HepG2 (cell line): Measurements from ENCODE around the gene KRT33A. TPM values are rescaled to one million over a fixed set of nuclear protein-coding genes. Genes with fewer than 3 reads are reported as not detected.
A peak's percentile ranks its signal among the peaks of the same experiment; 100 is the strongest.

Experiments
- CEBPB ChIP-seq: IDR thresholded peaks from 2 replicates; pipeline ENCODE4 v1.6.1; 2011; ENCODE audit warnings: low read depth, low read length, improper control_type of control experiment, borderline replicate concordance
- KAT2B ChIP-seq: fragments of 150-350 bp; IDR thresholded peaks from 2 replicates; pipeline ENCODE4 v1.6.1; 2014; ENCODE audit warnings: low read depth, low read length, borderline replicate concordance
- KMT2B ChIP-seq: IDR thresholded peaks from 2 replicates; pipeline ENCODE4 v1.6.1; 2016; ENCODE audit warnings: missing genetic modification reagents, missing compliant biosample characterization
- MAF1 ChIP-seq: sonication (generic); formaldehyde crosslinking; IDR thresholded peaks from 2 replicates; pipeline ENCODE4 v1.5.0; 2020; ENCODE audit warnings: missing genetic modification reagents, borderline replicate concordance
- MLLT10 ChIP-seq: sonication (generic); formaldehyde crosslinking; IDR thresholded peaks from 2 replicates; pipeline ENCODE4 v1.4.0; 2020; ENCODE audit warnings: missing genetic modification reagents
- RAD21 ChIP-seq: fragments of 450-650 bp; formaldehyde crosslinking; IDR thresholded peaks from 2 replicates; pipeline ENCODE4 v1.5.0; 2020; ENCODE audit warnings: mild to moderate bottlenecking
- SRSF4 ChIP-seq: fragments of 200-400 bp; formaldehyde crosslinking; IDR thresholded peaks from one replicate; pipeline ENCODE4 v1.6.1; 2018; ENCODE audit warnings: mild to moderate bottlenecking, low read depth, low read length, moderate library complexity; ENCODE audit not compliant: poor library complexity, severe bottlenecking
- STAG1 ChIP-seq: sonication (generic); formaldehyde crosslinking; IDR thresholded peaks from 2 replicates; pipeline ENCODE4 v1.4.0; 2020; ENCODE audit warnings: missing genetic modification reagents
- TOE1 ChIP-seq: sonication (generic); formaldehyde crosslinking; IDR thresholded peaks from 2 replicates; pipeline ENCODE4 v1.4.0; 2020; ENCODE audit warnings: mild to moderate bottlenecking, missing genetic modification reagents
- ZBTB40 ChIP-seq, 2 experiments: fragments of 450-650 bp in 1 of 2; sonication (generic) in 1 of 2; formaldehyde crosslinking in 1 of 2; IDR thresholded peaks; 2 replicates each; pipeline versions ENCODE4 v1.6.1 to v1.8.0; 2016 to 2022; ENCODE audit warnings: antibody characterized with exemption in 1 of 2, mild to moderate bottlenecking in 1 of 2, missing genetic modification reagents in 1 of 2
- ZBTB43 ChIP-seq: sonication (generic); formaldehyde crosslinking; conservative IDR thresholded peaks from 2 replicates; pipeline ENCODE4 v1.4.0; 2020; ENCODE audit warnings: missing genetic modification reagents
- ZFP62 ChIP-seq: sonication (generic); formaldehyde crosslinking; IDR thresholded peaks from 2 replicates; pipeline ENCODE4 v1.4.0; 2020; ENCODE audit warnings: missing genetic modification reagents
- ZKSCAN5 ChIP-seq: sonication (generic); formaldehyde crosslinking; IDR thresholded peaks from 2 replicates; pipeline ENCODE4 v1.5.1; 2020; ENCODE audit warnings: mild to moderate bottlenecking, missing genetic modification reagents
- ZNF12 ChIP-seq: sonication (generic); formaldehyde crosslinking; IDR thresholded peaks from 2 replicates; pipeline ENCODE4 v1.5.0; 2020; ENCODE audit warnings: missing genetic modification reagents
- ZNF354B ChIP-seq: sonication (generic); formaldehyde crosslinking; IDR thresholded peaks from 2 replicates; pipeline ENCODE4 v1.8.0; 2022; ENCODE audit warnings: mild to moderate bottlenecking, missing genetic modification reagents
- ZSCAN29 ChIP-seq: sonication (generic); formaldehyde crosslinking; conservative IDR thresholded peaks from 2 replicates; pipeline ENCODE4 v1.4.0; 2020; ENCODE audit warnings: mild to moderate bottlenecking, missing genetic modification reagents
- polyA plus RNA-seq, 8 experiments: library from polyadenylated mRNA; depleted of rRNA in 3 of 8; stranded (reverse) in 7 of 8; unstranded in 1 of 8; fragments of >200 nt; fragmentation: Illumina TruSeq in 4 of 8; extraction: Trizol in 4 of 8; gene quantifications; 2 replicates each; pipeline versions ENCODE4 v1.2.1 to v1.2.3, GENCODE V29; 2011 to 2016; ENCODE audit warnings: low read depth in 4 of 8, missing spikeins in 1 of 8, mixed read lengths in 1 of 8; ENCODE audit not compliant: insufficient read depth in 1 of 8
- total RNA-seq, 5 experiments: library from RNA; depleted of rRNA; stranded (reverse); fragments of >200 nt; fragmentation: Illumina TruSeq; extraction: Trizol; gene quantifications; 2 replicates each; pipeline ENCODE4 v1.2.3, GENCODE V29; 2016; ENCODE audit warnings: low read depth in 1 of 5
- TF ChIP-seq, protein P1 (sequence below): sonication (generic); formaldehyde crosslinking; IDR thresholded peaks from 2 replicates; pipeline ENCODE4 v1.8.0; 2022; ENCODE audit warnings: mild to moderate bottlenecking, missing genetic modification reagents, borderline replicate concordance
- TF ChIP-seq, protein P2 (sequence below): sonication (generic); formaldehyde crosslinking; IDR thresholded peaks from 2 replicates; pipeline ENCODE4 v1.4.0; 2020; ENCODE audit warnings: mild to moderate bottlenecking, missing genetic modification reagents

The KRT33A gene
- total and polyA plus RNA-seq, 2 of the 13 experiments (the other 11 are each of a cell fraction or from before 2014, with no cell fraction given), result not detected

DNA sequence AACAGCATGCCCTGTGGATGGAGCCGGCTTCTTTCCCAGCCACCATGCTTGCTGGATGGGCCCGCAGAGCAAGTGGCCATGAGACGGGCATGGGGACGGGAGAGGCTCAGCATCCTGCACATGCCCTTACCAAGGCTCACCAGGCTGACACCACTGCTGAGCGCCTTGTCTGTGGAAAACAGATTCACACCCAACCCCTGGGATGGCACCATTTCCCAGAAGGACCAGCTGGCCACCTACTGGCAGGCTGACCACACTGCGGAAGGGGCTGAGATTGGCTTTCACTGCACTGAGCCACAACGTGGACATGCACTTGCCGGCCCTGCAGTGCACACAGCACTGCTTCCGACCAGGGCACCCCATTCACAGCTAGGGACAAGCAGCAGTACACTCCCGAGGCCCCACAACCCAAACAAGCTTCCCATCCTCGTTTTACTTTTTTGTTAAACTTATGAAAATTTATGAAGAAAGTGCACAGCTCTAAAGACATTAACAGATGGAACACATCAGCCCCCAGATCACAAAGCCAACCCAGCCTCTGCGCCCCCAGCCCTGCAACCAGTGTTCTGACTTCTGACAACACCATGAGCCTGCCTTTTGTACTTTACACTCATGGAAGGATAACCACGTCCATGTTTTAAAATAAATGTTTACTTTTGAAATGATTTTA is 21.2 kb downstream of the KRT33A start (continued):
- no peak for TF ChIP-seq KMT2B (CRISPR knock-in tag)
- TF ChIP-seq ZNF12, result no peak
- TF ChIP-seq RAD21, result peak; percentile 89
- TF ChIP-seq ZNF354B (CRISPR knock-in tag), result no peak
- TF ChIP-seq ZBTB43 (CRISPR knock-in tag), result no peak
- TF ChIP-seq CEBPB, result no peak
- no peak for TF ChIP-seq ZSCAN29
- TF ChIP-seq ZBTB40 (IDR thresholded peaks at IDR 0.05), result no peak
- no peak for TF ChIP-seq ZBTB40 (CRISPR knock-in tag; IDR thresholded peaks at IDR 0.05)
- TF ChIP-seq, protein P1, sequence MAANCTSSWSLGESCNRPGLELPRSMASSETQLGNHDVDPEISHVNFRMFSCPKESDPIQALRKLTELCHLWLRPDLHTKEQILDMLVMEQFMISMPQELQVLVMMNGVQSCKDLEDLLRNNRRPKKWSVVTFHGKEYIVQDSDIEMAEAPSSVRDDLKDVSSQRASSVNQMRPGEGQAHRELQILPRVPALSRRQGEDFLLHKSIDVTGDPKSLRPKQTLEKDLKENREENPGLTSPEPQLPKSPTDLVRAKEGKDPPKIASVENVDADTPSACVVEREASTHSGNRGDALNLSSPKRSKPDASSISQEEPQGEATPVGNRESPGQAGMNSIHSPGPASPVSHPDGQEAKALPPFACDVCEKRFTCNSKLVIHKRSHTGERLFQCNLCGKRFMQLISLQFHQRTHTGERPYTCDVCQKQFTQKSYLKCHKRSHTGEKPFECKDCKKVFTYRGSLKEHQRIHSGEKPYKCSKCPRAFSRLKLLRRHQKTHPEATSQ, result no peak
- TF ChIP-seq KAT2B, result no peak
- TF ChIP-seq MLLT10, result no peak
- no peak for TF ChIP-seq ZFP62
- peak; percentile 95 for TF ChIP-seq STAG1
- TF ChIP-seq, protein P2, sequence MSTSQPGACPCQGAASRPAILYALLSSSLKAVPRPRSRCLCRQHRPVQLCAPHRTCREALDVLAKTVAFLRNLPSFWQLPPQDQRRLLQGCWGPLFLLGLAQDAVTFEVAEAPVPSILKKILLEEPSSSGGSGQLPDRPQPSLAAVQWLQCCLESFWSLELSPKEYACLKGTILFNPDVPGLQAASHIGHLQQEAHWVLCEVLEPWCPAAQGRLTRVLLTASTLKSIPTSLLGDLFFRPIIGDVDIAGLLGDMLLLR (CRISPR knock-in tag), result no peak
- no peak for TF ChIP-seq ZKSCAN5
- TF ChIP-seq TOE1 (CRISPR knock-in tag), result no peak
- TF ChIP-seq MAF1 (CRISPR knock-in tag), result no peak
- TF ChIP-seq SRSF4, result no peak
